HEK293 (cell line): Measurements from ENCODE around the gene MAGEA9B.
"Not testable (repeated sequence)": the region's sequence is repeated elsewhere in the genome, so short reads cannot be mapped to it uniquely, and the experiment has no call there.

Source experiments
- CTCF ChIP-seq: fragments of 450-650 bp; formaldehyde crosslinking; IDR thresholded peaks from 2 replicates; pipeline ENCODE4 v1.5.1; 2016; ENCODE audit warnings: missing biosample characterization, missing genetic modification characterization
- HOXA7 ChIP-seq: sonication (generic); formaldehyde crosslinking; IDR thresholded peaks from 2 replicates; pipeline ENCODE4 v1.8.1; 2022; ENCODE audit warnings: missing genetic modification reagents, borderline replicate concordance
- ZNF24 ChIP-seq: fragments of 450-650 bp; formaldehyde crosslinking; IDR thresholded peaks from 2 replicates; pipeline ENCODE4 v1.5.1; 2016; ENCODE audit warnings: missing biosample characterization, missing genetic modification characterization
- ZNF558 ChIP-seq: fragments of 450-650 bp; formaldehyde crosslinking; IDR thresholded peaks from 2 replicates; pipeline ENCODE4 v1.5.1; 2016; ENCODE audit warnings: missing biosample characterization, missing genetic modification characterization
- ZNF658 ChIP-seq: fragments of 450-650 bp; formaldehyde crosslinking; IDR thresholded peaks from 2 replicates; pipeline ENCODE4; 2016; ENCODE audit warnings: missing biosample characterization, missing genetic modification characterization
- ZNF76 ChIP-seq: fragments of 450-650 bp; formaldehyde crosslinking; IDR thresholded peaks from 2 replicates; pipeline ENCODE4; 2016; ENCODE audit warnings: low read depth, missing biosample characterization, missing genetic modification characterization, borderline replicate concordance

GRCh38 chrX:149551939-149552248, 35.4 kb downstream of the MAGEA9B start:
- not testable (repeated sequence) for TF ChIP-seq HOXA7 (CRISPR knock-in tag); ZNF658 (tag by site-specific recombination); CTCF (tag by site-specific recombination); ZNF558; ZNF76; ZNF24 (tag by site-specific recombination)
